ENCODE results near the gene ST8SIA5. TPM values are rescaled to one million over a fixed set of nuclear protein-coding genes. Genes with fewer than 3 reads are reported as not detected.

ST8SIA5 gene
- polyA plus RNA-seq, 1 donor from 2014 or later = not detected

DNA sequence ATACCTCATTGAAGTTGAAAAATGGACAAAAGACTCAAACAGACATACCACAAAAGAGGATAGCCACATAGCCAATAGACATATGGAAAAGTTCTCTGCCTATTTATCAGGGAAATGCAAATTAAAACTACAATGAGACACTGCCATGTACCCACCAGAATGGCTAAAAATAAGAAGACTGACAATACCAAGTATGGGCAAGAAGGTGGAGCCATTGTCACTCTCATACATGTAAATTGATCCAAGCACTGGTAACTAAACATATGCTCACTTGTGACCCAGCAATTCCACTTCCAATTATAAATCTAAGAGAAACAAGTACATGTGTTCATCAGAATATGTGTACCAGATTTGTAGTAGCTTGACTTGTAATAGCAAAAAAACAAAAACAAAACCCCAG, 104.5 kb downstream of the ST8SIA5 start:
- H3K4me1 Mint-ChIP-seq = no peaks in the 10 kb centered on the region
- H3K4me3 Mint-ChIP-seq = no peak overlapping the region
- H3K9me3 Mint-ChIP-seq = no peaks in the 10 kb centered on the region
- H3K27ac Mint-ChIP-seq = no peak overlapping the region
- H3K27me3 Mint-ChIP-seq = peaks cover 2% of the 10 kb centered on the region
- H3K36me3 Mint-ChIP-seq = no peaks in the 10 kb centered on the region

DNA sequence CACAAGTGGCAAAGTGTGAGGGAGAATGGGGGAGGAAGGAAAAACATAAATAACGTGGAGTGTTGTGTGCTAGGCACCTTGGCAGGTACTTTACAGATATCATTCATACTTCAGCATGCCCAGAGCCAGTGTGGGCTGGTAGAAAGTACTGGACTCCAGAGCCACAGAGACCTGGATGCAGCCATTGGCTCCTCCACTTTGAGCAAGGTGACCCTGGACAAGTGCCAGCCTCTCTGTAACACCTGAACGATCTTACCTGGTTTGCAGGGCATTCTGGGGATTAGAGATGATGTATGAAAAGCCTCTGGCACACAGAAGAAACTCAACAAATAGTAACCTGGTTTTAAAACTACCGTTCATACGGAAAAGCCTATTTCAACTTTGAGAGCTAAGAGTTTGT, 106.2 kb downstream of the ST8SIA5 start:
- Mint-ChIP-seq H3K4me1 (no peaks in the 10 kb centered on the region), H3K4me3 (no peak overlapping the region), H3K27me3 (peaks cover 4% of the 10 kb centered on the region), H3K9me3 (no peaks in the 10 kb centered on the region), H3K36me3 (no peaks in the 10 kb centered on the region), H3K27ac (no peak overlapping the region)

- H3K27me3 Mint-ChIP-seq = peaks cover 4% of the 10 kb centered on the region
- no peaks in the 10 kb centered on the region for H3K36me3 Mint-ChIP-seq
- no peaks in the 10 kb centered on the region for H3K4me1 Mint-ChIP-seq
- H3K4me3 Mint-ChIP-seq = no peak overlapping the region
- H3K27ac Mint-ChIP-seq = no peak overlapping the region
- no peaks in the 10 kb centered on the region for H3K9me3 Mint-ChIP-seq
These were observed 107.6 kb downstream of the ST8SIA5 start for GRCh38 chr18:46649071-46649862.

DNA sequence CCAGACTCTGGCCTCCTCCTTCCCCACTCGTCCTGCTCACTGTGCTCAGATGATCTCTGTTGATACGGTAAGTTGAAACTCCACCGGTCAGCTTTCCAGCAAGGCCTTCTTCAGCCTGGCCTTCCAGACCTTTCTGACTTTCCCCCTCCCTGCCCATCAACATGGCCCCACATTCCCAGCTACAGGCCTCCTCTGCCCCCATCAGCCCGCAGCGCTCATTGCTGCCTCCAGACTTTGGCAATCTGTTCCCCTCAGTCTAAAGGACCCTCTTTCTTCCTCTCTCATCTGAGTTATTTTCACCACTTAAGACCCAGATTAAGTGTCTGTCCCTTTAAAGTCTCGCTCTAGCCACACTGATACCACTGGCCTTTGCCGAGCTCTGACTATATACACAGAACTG, 110.4 kb downstream of the ST8SIA5 start:
- Mint-ChIP-seq H3K27me3 (peaks cover 9% of the 10 kb centered on the region), H3K9me3 (no peaks in the 10 kb centered on the region), H3K4me1 (no peaks in the 10 kb centered on the region), H3K27ac (no peak overlapping the region), H3K36me3 (no peaks in the 10 kb centered on the region), H3K4me3 (no peak overlapping the region)

GRCh38 chr18:46642561-46642960, 114.3 kb downstream of the ST8SIA5 start:
- H3K36me3 Mint-ChIP-seq = no peaks in the 10 kb centered on the region
- H3K27ac Mint-ChIP-seq = no peak overlapping the region
- H3K4me3 Mint-ChIP-seq = no peak overlapping the region
- H3K4me1 Mint-ChIP-seq = no peaks in the 10 kb centered on the region
- peaks cover 10% of the 10 kb centered on the region for H3K27me3 Mint-ChIP-seq
- H3K9me3 Mint-ChIP-seq = peaks cover 0 to 2% (median 0%) of the 10 kb centered on the region in 3 donors

GRCh38 chr18:46641917-46642316, 114.9 kb downstream of the ST8SIA5 start:
- H3K4me1 Mint-ChIP-seq = no peaks in the 10 kb centered on the region
- H3K27ac Mint-ChIP-seq = no peak overlapping the region
- no peak overlapping the region for H3K4me3 Mint-ChIP-seq

GRCh38 chr18:46639386-46639785, 117.5 kb downstream of the ST8SIA5 start:
- H3K4me3 Mint-ChIP-seq = no peak overlapping the region
- peaks cover 0 to 3% (median 2%) of the 10 kb centered on the region in 3 donors for H3K9me3 Mint-ChIP-seq
- H3K4me1 Mint-ChIP-seq = no peaks in the 10 kb centered on the region
- H3K36me3 Mint-ChIP-seq = no peaks in the 10 kb centered on the region
- H3K27ac Mint-ChIP-seq = peak overlapping the region in 1 of 3 donors; percentile 65
- H3K27me3 Mint-ChIP-seq = peaks cover 7% of the 10 kb centered on the region

More at GRCh38 chr18:46641917-46642316, 114.9 kb downstream of the ST8SIA5 start:
- Mint-ChIP-seq H3K36me3 (no peaks in the 10 kb centered on the region), H3K9me3 (peaks cover 0 to 2% (median 0%) of the 10 kb centered on the region in 3 donors), H3K27me3 (peaks cover 7% of the 10 kb centered on the region)

- Mint-ChIP-seq H3K27ac (no peak overlapping the region), H3K27me3 (peaks cover 5% of the 10 kb centered on the region), H3K36me3 (no peaks in the 10 kb centered on the region), H3K4me1 (no peaks in the 10 kb centered on the region), H3K9me3 (peaks cover 0 to 3% (median 2%) of the 10 kb centered on the region in 3 donors), H3K4me3 (no peak overlapping the region)
These were observed 120.7 kb downstream of the ST8SIA5 start for GRCh38 chr18:46636040-46636630.

DNA sequence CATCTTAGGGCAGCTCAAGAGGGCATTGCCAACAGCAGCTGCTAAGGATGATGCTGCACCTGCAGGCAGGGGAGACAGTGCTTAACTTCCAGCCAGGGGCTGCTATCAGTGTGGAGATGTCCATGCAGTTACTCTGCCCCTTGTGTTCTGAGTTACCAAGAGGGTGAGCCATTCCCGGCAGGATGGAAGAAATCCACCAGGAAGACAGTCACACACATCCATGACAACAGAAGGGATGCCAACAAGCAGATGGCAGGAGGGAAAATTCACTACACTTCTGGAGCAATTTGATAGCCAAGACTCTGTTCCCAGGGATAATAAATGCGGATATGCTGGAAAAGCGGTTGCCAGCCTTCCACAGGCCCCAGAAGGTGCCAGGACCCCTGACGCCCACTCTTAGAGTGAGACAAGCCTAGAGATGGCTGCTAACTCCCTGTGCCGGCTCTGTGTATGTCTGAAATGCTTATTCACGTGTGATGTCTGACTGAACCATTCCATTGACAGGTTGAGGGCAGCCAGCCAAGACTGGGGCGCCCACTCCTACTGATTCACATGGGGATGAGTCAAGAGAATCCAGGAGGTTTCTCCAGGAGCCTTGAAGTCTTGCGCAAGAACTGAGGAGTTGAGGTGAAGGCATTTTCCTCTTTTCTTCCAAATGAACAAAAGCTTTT, 124.3 kb downstream of the ST8SIA5 start:
- H3K4me1 Mint-ChIP-seq = no peaks in the 10 kb centered on the region

DNA sequence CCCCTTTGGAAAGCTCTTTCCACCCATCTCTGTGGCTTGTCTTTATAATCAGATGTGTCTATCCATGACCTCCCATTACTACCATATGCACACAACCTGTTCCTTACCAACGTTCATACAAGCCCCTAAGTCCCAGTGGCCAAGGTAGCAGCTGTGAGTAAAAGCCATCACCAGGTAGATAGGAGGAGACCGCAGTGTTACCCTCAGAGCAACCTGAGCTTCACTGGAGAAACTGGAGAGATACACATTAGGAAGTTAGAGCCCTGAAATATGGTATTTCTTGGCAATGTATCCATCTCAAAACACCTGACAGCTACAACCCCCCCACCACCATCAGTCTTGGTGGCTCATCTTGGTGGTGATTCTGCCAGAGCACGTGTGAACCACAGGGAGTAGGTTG, 125.9 kb downstream of the ST8SIA5 start:
- no peaks in the 10 kb centered on the region for H3K4me1 Mint-ChIP-seq
- H3K9me3 Mint-ChIP-seq = peaks cover 0 to 3% (median 0%) of the 10 kb centered on the region in 3 donors
- peaks cover 6% of the 10 kb centered on the region for H3K27me3 Mint-ChIP-seq
- H3K36me3 Mint-ChIP-seq = no peaks in the 10 kb centered on the region
- H3K27ac Mint-ChIP-seq = no peak overlapping the region
- no peak overlapping the region for H3K4me3 Mint-ChIP-seq

More for the DNA sequence above, 124.3 kb downstream of the ST8SIA5 start:
- H3K4me3 Mint-ChIP-seq = no peak overlapping the region
- no peak overlapping the region for H3K27ac Mint-ChIP-seq
- no peaks in the 10 kb centered on the region for H3K36me3 Mint-ChIP-seq
- H3K9me3 Mint-ChIP-seq = peaks cover 0 to 3% (median 0%) of the 10 kb centered on the region in 3 donors
- H3K27me3 Mint-ChIP-seq = peaks cover 6% of the 10 kb centered on the region

GRCh38 chr18:46630160-46630559, 126.7 kb downstream of the ST8SIA5 start:
- Mint-ChIP-seq H3K4me3 (no peak overlapping the region), H3K9me3 (peaks cover 0 to 3% (median 0%) of the 10 kb centered on the region in 3 donors), H3K4me1 (no peaks in the 10 kb centered on the region), H3K27me3 (peaks cover 6% of the 10 kb centered on the region), H3K27ac (no peak overlapping the region), H3K36me3 (no peaks in the 10 kb centered on the region)

DNA sequence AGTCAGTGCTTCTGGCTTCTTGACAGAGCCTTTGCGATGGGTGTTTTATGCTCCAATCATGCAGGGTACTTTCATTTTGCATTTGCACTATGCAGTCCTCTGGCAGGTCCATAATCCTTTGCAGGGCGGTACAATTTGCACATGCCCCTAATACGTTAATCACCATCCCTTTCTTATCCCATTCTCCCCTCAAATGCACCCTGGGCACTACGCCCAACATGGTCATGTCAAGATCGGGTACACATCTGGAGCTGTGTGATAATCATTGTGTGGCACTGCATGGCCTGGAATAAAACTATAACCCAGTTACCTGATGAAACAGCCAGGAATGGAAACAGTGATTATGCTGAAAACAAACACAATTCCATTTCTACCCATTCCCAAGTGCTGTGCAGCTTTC, 127.5 kb downstream of the ST8SIA5 start:
- H3K4me1 Mint-ChIP-seq = no peaks in the 10 kb centered on the region
- peaks cover 0 to under 1% (median 0%) of the 10 kb centered on the region in 3 donors for H3K9me3 Mint-ChIP-seq
- no peak overlapping the region for H3K27ac Mint-ChIP-seq
- peaks cover 12% of the 10 kb centered on the region for H3K27me3 Mint-ChIP-seq
- H3K4me3 Mint-ChIP-seq = no peak overlapping the region
- no peaks in the 10 kb centered on the region for H3K36me3 Mint-ChIP-seq

DNA sequence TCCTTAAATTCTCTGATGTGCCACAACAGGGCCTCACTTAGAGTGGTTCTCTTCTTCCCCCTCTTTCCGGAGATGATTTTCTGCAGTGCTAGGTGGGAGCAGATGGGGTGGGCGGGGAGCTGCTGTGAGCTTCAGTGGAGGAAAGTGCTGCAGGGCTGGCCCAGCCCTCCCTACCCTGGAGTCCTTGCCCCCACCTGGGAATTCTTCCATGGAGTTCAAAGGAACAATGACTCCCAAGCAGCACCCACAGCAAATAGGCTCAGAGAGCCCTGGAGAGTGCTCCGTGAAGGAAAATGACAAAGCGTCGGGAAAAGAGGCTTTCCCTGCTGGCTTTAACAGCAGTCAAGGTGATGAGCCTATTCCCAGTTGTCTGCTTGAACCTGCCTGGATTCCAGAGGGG, 128.6 kb downstream of the ST8SIA5 start:
- Mint-ChIP-seq H3K27ac (no peak overlapping the region), H3K4me3 (no peak overlapping the region), H3K36me3 (no peaks in the 10 kb centered on the region), H3K4me1 (no peaks in the 10 kb centered on the region), H3K27me3 (peaks cover 12% of the 10 kb centered on the region), H3K9me3 (no peaks in the 10 kb centered on the region)

GRCh38 chr18:46627136-46627535, 129.7 kb downstream of the ST8SIA5 start:
- H3K27ac Mint-ChIP-seq = no peak overlapping the region
- no peaks in the 10 kb centered on the region for H3K36me3 Mint-ChIP-seq
- peaks cover 14% of the 10 kb centered on the region for H3K27me3 Mint-ChIP-seq
- peaks cover 0 to 2% (median 0%) of the 10 kb centered on the region in 3 donors for H3K4me1 Mint-ChIP-seq
- no peak overlapping the region for H3K4me3 Mint-ChIP-seq
- no peaks in the 10 kb centered on the region for H3K9me3 Mint-ChIP-seq

DNA sequence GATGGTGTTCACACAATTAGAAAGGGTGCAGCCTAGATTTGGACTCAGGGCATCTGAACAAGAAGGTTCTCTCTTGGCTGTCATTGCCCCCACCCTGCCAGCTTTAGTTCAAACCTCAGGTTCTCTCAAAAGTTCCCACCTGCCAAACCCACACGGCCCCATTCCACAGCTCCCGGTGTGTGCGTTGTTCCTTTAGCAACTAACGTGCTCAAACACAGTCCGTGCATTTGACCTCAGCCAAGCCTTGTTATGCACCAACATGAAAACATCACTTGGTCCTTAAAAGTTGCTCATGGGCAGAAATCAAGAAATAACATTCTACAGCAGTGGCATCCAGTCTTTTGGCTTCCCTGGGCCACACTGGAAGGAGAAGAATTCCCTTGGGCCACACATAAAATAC, 131.8 kb downstream of the ST8SIA5 start:
- Mint-ChIP-seq H3K9me3 (no peaks in the 10 kb centered on the region), H3K36me3 (no peaks in the 10 kb centered on the region), H3K4me1 (peaks cover 0 to 2% (median 0%) of the 10 kb centered on the region in 3 donors), H3K27ac (peak overlapping the region in 1 of 3 donors; percentile 89), H3K27me3 (peaks cover 8% of the 10 kb centered on the region), H3K4me3 (no peak overlapping the region)
